HG02884 (cell line): ENCODE results near the gene ADK.

Source experiments
- ATAC-seq: cut with Tn5 transposase; IDR thresholded peaks from one replicate; pipeline ENCODE4 v1.9.1; 2021; ENCODE audit warnings: mild to moderate bottlenecking, moderate library complexity; ENCODE audit not compliant: unreplicated experiment

Gene ADK

DNA sequence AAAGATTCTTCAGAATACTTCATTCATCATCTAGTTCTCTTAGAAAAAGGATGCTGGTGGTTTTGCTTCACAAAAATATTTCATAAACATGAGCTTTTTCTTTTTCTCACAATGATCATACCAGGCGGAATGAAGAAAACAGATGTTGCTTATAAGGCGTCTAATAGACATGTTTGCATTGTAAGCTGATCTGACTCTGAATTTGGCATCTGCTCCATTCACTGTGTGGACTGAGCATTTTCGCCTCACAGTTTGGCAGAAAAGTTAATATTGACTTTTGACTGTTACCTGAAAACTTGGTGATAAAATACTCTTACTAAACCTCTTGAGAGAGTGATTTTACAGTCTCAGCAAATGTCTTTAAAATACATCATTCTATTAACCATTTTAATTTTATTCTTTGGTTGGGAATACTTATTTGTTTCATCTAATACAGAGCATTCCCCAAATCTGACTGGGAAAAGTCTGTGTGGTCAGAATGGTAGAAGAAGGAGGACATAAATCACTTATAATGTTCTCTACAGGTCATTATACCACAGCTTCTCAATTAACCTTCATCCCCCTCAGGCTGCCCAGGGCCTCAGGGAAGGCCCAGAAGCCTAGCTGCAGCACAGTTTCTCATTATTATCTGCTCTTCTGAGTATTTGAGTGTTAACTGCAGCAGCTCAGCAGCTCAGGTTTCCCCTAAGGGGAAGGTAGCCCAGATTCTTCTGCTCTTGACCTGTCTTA, 553.8 kb downstream of the ADK start:
- no peak for ATAC-seq

DNA sequence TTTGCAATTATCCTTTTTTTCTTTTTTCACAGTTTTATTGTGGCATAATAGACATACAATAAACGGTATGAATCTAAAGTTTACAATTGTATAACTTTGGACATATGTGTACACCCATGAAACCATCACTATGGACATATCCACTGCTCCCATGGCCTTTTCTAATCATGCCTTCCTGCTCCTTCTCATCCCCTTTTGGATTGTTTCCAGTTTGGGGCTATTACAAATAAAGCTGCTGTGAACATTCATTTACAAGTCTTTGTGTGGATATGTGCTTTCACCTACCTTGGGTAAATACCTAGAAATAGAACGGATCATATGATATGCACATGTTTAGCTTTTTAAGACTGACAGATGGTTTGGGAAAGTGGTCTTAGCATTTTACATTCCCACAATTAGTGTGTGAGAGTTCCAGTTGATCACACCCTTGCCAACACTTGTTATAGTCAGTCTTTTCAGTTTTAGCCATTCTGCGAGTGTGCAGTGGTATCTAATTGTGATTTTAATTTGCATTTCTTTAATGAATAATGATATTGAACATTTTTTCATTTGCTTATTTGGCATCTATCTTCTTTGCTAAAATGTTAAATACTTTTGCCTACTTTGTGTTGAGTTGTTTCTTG, 554.4 kb downstream of the ADK start:
- no peak for ATAC-seq

DNA sequence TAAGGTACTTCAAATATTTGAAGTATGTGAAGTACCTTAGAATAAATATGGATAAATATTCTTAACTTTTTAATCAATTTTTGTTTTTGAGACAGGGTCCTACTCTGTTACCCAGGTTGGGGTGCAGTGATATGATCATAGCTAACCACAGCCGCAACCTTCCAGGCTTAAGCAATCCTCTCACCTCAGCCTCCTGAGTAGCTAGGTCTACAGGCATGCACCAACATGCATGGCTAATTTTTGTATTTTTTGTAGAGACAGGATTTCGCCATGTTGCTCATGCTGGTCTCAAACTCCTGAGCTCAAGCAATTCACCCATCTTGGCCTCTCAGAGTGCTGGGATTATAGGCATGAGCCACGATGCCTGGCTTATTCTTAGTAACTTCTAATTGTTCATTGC, 555.9 kb downstream of the ADK start:
- ATAC-seq = no peak

DNA sequence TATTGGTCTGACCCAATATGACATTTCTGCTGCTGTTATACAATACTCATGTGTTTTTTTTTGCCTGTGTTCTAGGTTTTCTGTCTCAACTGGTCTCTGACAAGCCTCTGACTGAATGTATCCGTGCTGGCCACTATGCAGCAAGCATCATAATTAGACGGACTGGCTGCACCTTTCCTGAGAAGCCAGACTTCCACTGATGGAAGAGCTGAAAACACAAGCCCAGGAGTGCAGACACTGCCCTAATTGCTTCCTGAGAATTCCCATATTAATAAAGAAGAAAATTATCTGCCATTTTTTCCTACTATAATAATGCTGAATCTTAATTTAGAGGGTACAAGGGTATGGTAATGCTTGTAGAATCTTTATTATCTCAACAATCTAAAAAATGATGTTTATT, 557.2 kb downstream of the ADK start:
- ATAC-seq = no peak

DNA sequence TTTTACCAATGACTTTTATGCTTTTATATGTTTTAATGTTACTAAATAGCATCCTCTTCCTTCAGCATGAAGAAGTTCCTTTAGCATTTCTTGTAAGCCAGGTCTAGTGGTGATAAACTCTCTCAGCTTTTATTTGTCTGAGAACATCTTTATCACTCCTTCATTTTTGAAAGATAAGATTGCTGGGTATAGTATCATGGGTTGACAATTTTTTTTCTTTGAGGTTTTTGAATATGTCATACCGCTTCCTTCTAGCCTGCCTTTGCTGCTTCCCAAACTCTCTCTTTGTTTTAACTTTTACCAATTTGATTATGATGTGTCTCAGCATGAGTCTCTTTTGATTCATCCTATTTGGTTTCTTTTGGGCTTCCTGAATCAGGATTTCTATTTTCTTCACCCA, 567.2 kb downstream of the ADK start:
- no peak for ATAC-seq

DNA sequence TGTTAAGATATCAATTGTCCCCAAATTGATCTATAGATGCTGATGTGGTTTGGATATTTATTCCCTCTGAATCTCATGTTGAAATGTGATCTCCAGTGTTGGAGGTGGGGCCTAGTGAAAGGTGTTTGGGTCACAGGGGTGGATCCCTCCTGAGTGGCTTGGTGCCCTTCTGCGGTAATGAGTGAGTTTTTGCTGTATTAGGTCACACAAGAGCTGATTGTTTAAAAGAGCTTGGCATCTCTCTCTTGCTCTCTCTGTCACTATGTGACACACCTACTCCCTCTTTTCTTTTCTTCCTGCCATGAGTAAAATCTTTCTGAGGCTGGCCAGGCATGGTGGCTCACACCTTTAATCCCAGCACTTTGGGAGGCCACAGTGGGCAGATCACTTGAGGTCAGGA, 577.2 kb downstream of the ADK start:
- ATAC-seq = no peak

DNA sequence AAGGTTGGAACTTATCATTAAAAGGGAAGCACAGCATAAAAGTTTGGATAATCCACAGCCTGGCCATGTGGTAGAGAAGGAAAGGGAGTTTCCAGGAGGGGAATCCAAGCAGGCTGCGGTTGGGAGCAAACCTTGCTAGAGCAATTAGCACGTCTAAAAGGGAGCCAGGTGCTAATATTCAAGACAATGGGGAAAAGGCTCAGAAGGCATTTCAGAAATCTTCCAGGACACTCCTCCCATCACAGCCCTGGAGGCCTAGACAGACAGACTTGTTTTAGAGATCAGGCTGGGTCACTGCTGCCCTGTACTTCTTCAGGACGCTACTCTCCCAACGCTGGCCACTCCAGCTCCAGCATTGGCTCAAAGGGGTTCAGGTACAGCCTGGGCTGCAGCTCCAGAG, 579.2 kb downstream of the ADK start:
- no peak for ATAC-seq

DNA sequence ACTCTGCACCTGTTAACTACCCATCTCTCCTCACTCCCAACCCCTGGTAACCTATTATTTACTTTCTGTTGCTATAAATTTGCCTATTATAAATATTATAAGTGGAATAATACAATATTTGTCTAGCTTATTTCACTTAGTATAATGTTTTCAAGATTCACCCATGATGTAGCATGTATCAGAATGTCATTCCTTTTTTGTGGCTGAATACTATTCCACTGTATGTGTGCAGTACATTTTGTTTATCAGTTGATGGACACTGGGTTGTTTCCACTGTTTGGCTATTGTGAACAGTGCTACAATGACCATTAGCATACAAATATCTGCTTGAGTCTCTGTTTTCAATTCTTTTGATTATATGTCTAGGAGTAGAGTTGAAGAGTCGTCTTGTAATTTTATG, 582.6 kb downstream of the ADK start:
- no peak for ATAC-seq

DNA sequence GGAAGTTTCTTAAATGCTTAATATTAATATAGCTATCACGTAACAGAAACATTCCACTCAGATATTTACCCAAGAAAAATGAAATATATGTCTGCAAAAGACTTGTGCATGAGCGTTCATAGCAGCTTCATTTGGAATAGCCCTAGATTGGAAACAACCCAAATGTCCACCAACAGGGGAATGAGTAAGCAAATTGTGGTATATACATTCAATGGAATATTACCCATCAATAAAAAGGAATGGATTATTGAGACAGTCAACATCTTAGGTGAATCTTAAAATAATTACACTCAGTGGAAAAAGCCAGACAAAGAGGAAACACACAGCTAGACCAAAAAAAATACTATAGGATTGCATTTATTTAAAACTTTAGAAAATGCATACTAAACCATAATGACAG, 585.0 kb downstream of the ADK start:
- ATAC-seq = no peak

DNA sequence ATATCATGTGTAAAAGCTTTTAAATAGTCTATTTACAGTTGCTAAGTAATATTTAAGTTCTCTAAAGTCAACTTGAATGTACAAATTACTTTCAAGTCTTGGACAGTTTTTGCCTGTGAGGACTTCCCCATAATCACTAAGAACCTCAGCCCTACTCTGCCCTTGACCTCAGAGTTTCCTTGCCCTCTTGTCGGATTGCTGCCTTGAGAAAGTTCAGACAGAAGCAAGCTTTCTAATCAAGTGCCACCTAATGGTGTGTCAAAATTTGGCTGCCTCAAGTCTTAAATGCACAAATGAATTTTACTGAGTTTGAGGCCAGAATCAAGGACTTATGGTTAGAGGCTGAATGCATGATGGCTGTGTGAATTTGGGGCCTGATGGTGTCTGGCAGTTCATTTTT, 587.0 kb downstream of the ADK start:
- ATAC-seq = no peak

DNA sequence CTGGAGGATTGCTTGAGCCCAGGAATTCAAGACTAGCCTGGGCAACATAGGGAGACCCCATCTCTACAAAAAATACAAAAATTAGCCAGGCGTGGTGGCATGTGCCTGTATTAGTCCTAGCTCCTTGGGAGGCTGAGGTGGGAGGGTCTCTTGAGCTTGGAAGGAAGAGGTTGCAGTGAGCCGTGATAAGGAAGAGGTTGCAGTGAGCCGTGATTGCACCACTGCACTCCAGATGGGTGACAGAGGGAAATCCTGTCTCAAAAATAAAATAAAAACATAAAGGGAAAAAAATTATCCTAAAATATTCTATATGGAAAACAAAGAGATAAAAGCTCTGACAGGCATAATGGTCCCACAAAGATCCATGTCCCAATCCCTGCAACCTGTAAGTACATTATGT, 587.5 kb downstream of the ADK start:
- no peak for ATAC-seq

DNA sequence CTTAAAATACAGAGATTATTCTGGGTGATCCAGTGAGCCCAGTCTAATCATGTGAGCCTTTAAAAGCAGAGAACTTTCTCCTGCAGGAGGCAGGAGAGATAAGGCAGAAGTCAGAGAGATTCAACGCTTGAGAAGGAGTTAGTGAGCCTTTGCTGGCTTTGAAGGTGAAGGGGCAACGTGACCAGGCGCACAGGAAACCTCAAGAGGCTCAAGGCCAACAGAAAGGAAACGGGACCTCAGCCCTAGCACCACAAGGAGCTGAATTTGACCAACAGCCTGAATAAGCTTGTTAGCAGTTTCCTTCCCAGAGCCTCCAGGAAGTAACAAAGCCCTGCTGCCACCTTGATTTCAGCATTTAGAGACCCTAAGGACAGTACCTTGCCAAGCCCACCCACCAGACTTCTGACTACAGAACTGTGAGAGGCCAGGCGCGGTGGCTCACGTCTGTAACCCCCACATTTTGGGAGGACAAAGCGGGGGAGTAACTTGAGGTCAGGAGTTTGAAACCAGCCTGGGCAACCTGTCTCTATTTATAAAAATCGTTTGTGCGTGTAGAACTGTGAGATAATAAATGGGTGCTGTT, 588.1 kb downstream of the ADK start:
- peak; percentile 79 for ATAC-seq

DNA sequence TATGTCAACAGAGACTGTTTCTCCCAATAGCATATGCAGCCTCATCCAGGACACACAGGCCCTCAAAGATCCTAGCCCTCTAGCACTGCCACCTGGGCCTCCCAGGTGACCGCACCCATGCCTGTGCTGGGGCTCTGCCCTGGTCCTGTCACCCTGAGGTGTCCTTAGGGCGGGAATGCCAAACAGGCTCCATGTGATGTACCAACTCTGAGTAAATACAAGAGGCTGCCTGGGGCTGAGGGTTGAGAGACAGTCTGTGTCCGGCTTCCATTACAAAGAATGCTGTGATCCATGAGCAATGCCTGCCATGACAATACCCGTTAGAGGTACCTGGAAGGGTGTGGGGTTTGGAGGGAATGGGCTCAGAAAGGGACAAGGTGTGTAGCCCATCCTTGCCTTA, 592.4 kb downstream of the ADK start:
- no peak for ATAC-seq

DNA sequence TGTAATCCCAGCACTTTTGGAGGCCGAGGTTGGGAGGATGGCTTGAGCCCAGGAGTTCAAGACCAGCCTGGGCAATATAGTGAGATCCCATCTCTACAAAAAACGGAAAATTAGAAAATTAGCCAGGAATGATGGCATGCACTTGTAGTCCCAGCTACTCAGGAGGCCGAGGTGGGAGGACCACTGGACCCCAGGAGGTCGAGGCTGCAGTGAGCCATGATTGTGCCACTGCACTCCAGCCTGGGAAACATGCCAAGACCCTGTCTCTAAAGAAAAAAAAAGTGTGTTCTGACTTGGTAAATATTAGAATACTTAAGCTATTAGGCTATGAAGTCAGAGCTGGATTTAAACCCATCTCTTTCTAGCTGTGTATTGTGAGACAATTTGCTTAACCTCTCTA, 594.4 kb downstream of the ADK start:
- ATAC-seq = no peak

DNA sequence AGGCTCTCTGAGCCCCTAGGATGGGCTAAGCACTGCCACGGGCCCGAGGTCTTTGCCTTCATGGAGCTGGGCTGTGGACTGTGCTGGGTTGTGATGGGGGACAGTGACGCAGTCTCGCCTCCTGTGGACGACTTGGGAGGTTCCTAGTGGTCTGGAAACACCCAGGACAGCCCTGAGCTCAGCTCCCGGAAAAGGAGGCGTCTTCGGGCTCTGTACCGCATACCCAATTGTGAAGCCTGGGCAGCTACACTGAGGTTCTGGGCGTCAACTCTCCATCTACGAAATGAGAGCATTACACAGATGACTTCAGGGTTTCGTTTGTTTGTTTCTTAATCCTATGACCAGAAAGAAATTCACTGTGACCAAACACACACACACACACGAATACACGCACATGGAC, 595.8 kb downstream of the ADK start:
- no peak for ATAC-seq

DNA sequence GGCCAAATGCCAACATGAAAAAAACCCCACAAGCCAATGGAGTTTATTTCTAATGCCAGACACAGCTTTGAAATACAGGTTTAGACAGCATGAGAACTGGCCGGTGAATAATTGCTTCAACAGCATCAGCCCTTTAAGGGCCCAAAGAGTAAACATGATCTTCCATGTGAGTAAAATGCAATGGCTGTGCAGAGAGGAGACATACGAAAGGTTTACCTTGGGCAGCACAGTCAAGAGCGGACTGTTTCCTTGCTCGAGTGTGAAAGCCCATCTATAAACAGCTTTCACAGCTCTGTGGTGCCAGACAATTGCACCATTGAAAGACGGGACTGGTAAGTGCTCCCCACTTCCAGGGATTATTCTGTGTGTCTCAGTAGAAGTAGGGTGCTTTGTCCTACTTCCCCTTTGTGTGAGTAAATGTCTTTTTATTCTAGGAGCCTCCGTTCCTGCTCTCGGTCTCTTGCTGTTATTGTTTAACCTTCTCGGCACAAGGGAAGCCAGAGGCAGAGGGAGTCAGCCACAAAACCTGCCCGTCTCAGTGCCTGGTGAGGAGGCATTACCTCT, 597.5 kb downstream of the ADK start:
- ATAC-seq = no peak

DNA sequence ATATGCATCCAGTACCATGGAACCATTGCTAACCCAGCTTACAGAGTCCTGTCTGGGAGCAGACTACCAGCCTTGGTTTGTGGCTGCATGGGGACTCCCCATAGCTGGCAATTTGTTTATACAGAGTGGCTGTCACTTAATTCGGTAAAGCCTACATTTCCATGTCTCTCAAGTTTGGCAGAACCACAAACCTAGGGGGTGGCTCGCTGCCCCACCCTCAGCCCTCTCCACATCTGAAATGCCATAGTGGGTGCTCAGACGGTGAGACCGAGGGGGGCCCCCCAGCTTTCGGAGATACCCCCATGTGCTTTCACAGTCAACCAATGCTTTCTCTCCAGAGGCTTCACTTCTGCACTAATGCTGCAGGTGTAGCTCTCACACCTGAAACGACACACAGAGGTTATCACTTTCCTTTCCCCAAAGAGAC, 599.8 kb downstream of the ADK start:
- no peak for ATAC-seq

DNA sequence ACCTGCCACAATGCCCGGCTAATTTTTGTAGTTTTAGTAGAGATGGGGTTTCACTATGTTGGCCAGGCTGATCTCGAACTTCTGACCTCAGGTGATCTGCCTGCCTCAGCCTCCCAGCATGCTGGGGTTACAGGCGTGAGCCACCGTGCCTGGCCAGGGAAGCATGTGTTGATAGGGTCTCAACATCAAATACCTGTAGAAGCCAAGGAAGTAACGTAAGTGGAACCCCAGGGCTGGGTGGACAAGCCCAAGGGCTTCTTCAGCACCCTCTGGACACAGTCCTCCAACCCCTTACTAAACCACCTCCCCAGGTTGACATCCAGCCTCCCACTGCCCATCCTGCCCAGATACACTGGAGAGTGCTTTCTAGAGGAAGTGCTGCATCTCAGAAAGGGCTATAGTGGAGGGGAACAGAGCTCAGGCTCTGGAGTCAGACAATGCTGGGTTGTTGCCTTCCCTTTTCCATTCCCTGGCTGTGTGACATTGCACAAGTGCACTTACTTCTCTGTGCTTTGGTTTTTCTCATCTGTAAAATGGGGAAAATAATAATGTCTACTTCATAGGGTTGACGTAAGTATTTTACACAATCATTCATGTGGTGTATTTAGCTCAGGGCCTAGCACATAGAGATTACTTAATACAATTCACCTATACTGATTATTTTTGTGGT, 601.5 kb downstream of the ADK start:
- ATAC-seq = no peak

DNA sequence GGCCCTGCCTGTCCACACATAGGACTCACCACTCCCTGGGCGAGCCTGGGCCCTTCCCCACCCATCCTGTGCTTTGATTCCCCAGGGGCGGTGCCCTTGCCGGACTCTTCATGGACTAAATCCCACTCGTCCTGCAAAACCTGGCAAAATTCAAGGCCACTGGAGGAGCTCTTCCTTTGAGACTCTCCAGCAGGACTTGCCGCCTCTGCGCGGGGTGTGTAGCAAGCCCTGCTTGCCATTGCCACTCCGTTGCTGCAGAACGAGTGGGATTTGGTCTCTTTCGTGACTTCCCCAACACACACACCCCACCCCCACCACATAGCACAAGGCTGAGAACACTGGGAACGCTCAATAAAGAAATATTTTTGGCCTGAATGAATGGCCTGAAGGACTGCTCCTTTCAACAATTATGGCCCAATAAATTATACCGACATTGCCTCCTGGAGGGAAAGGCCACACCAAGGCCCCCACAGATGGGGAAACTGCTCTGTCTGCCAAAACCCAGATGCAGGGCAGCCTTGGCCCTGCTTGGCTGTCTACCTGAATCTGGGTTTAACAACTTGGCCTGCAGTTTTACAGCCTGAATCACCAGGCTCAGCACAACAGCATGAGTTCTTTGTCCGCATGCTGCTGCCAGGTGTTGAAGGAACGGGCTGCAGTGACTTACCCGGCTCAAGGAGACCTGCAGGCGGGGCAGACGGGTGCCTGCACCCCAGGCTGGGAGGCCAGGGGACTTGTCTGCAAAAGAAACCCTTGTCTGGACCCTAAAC, 602.6 kb downstream of the ADK start:
- no peak for ATAC-seq

DNA sequence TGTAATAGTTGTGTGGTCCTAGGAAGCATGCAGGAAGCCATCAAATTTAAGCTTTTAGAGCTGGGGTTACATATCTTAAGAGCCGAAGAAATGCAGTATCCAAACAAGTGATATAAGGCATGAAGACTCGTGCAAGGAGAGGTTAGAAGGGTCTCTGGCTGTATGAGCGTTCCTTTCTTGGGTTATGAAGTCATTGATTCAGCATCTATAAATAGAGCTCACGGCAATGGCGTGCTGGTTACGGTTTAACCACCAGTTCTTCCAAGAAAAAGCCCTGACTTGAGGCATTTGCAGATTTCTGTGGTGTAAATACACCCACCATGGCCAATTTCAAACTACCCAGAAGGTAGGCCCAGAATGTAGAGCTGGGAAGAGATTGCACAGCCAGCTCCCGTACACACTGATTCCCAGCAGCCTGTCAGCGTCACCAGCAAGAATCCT, 603.4 kb downstream of the ADK start:
- no peak for ATAC-seq

DNA sequence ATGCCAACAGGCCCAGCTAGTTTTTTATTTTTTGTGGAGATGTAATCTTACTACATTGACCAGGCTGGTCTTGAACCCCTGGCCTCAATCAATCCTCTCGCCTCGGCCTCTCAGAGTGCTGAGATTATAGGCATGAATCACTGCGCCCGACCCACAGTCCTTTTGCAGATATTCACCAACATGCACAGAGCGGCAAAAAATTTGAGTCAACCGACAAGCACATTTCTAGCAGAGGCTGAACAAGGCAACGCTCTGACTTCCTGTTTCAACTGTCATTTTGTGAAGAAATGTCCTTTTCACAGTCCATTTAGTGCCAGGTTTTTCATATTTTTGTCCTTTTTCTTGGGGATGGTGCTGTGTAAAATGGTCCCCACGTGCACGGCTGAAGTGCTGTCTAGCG, 604.3 kb downstream of the ADK start:
- ATAC-seq = no peak
